Measurements from ENCODE around the gene AMBRA1.

AMBRA1 gene

GRCh38 chr11:46611526-46612304 lies 17.9 kb upstream of the AMBRA1 start:
- Histone ChIP-seq H3K4me3 (no peak overlapping the region), H3K36me3 (no peaks in the 10 kb centered on the region), H3K27ac (no peak overlapping the region), H3K9me3 (no peaks in the 10 kb centered on the region), H3K4me1 (peaks cover 0 to 20% (median 6%) of the 10 kb centered on the region in 4 donors), H3K27me3 (no peaks in the 10 kb centered on the region)
- no peak for DNase-seq
- intact Hi-C loops (cut with DNase I; ENCODE audit: low total_unique reads) = loop anchor here (10.0 kb wide), 2 partner anchors 103 to 217 kb away; partner anchors contain the start of genes CHRM4 and F2
- TF ChIP-seq CTCF (IDR thresholded peaks at IDR 0.05) = no peak

DNA sequence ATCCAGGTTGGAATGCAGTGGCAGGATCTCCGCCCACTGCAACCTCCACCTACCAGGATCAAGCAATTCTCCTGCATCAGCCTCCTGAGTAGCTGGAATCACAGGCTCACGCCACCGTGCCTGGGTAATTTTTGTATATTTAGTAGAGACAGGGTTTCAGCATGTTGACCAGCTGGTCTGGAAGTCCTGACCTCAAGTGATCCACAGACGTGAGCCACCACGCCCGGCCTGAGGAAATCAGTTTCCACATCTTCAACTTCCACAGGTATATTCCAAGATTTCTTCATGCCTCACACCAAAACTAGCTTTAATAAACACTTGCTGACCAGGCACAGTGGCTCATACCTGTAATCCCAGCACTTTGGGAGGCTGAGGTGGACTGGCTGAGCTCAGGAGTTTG lies 15.6 kb upstream of the AMBRA1 start:
- DNase-seq = no peak
- H3K4me1 ChIP-seq = peaks cover 0 to 2% (median 0%) of the 10 kb centered on the region in 4 donors
- H3K36me3 ChIP-seq = no peaks in the 10 kb centered on the region
- H3K27ac ChIP-seq = no peak overlapping the region
- TF ChIP-seq CTCF (IDR thresholded peaks at IDR 0.05) = no peak
- H3K9me3 ChIP-seq = no peaks in the 10 kb centered on the region
- no peaks in the 10 kb centered on the region for H3K27me3 ChIP-seq
- H3K4me3 ChIP-seq = no peak overlapping the region
- intact Hi-C loops (cut with DNase I; ENCODE audit: low total_unique reads) = no loop called here

- DNase-seq = no peak
- Histone ChIP-seq H3K4me1 (no peaks in the 10 kb centered on the region), H3K9me3 (no peaks in the 10 kb centered on the region), H3K27me3 (no peaks in the 10 kb centered on the region), H3K4me3 (no peak overlapping the region), H3K36me3 (peaks cover 0 to 10% (median 8%) of the 10 kb centered on the region in 3 donors), H3K27ac (no peak overlapping the region)
- no peak for TF ChIP-seq CTCF (IDR thresholded peaks at IDR 0.05)
- intact Hi-C loops (cut with DNase I; ENCODE audit: low total_unique reads) = no loop called here
Measured at GRCh38 chr11:46607516-46607915, 13.7 kb upstream of the AMBRA1 start.

DNA sequence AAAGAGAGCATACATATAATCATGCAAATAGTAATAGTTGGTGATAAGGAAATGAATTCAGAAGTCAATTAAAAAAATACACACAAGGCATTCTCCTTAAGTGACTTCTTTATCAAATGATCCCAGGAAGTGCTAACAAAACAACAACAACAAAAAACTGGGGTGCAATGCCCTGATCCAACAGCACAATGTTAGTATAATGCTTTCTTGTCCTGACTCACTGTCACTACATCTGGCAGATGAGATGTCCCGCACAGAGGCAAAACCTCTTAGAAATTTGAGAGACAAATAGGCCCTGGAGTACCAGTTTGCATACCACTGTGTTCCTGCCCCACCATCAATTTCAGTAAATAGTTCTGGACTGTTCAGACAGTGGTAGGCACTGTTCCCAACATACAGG lies 11.0 kb upstream of the AMBRA1 start:
- Histone ChIP-seq H3K27ac (no peak overlapping the region), H3K4me3 (no peak overlapping the region), H3K36me3 (peaks cover 0 to 10% (median 8%) of the 10 kb centered on the region in 3 donors), H3K27me3 (no peaks in the 10 kb centered on the region), H3K9me3 (no peaks in the 10 kb centered on the region), H3K4me1 (no peaks in the 10 kb centered on the region)
- no peak for TF ChIP-seq CTCF (IDR thresholded peaks at IDR 0.05)
- no peak for DNase-seq
- intact Hi-C loops (cut with DNase I; ENCODE audit: low total_unique reads) = no loop called here

DNA sequence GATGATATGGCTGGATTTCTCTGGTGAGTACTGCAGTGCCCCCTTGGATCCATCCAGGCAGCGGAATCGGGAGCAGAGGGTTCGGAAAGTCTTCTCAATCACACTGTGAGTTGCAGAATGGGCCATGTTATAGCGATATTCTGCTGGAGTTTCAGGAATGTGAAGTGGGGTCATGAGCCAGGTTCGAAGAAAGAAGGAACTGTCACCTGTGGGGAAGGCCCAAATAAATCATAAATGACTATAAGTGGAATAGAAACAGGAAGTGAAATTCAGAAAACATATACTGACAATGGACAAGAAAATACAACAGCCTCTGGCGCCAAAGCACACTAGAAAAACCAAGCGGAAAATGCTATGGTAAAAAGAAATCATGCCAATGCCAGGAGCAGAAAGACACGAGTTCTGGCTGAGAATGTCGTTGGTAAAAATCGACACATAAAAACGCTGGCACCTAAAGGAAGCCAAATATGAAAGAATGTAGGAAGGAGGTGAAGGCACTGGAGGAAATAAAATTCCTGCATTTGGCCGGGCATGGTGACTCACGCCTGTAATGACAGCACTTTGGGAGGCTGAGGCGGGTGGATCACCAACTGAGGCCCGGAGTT lies 10.0 kb upstream of the AMBRA1 start:
- Histone ChIP-seq H3K27ac (no peak overlapping the region), H3K4me1 (no peaks in the 10 kb centered on the region), H3K4me3 (no peak overlapping the region), H3K9me3 (no peaks in the 10 kb centered on the region), H3K36me3 (peaks cover 0 to 10% (median 8%) of the 10 kb centered on the region in 3 donors), H3K27me3 (no peaks in the 10 kb centered on the region)
- intact Hi-C loops (cut with DNase I; ENCODE audit: low total_unique reads) = no loop called here
- DNase-seq = no peak
- TF ChIP-seq CTCF (IDR thresholded peaks at IDR 0.05) = no peak
